ENCODE data around the gene CNGB1. TPM values are rescaled to one million over a fixed set of nuclear protein-coding genes. Genes with fewer than 3 reads are reported as not detected.

The CNGB1 gene
- total and polyA plus RNA-seq, 9 donors: 0.11 TPM; not detected in 8

- Histone ChIP-seq H3K27me3 (no peaks in the 10 kb centered on the region), H3K4me1 (ENCODE audit: insufficient read depth) (no peaks in the 10 kb centered on the region), H3K36me3 (no peaks in the 10 kb centered on the region), H3K9me3 (no peaks in the 10 kb centered on the region), H3K27ac (no peak overlapping the region), H3K4me3 (no peak overlapping the region)
- 77 to 78% (median 78%) methylated on average over 8 to 10 of the region's 10 CpGs for WGBS, 3 donors
- DNase-seq: no peak
- no peak for TF ChIP-seq EP300 (IDR thresholded peaks at IDR 0.05)
- no peak for TF ChIP-seq POLR2A (IDR thresholded peaks at IDR 0.05)
- TF ChIP-seq, protein P1, sequence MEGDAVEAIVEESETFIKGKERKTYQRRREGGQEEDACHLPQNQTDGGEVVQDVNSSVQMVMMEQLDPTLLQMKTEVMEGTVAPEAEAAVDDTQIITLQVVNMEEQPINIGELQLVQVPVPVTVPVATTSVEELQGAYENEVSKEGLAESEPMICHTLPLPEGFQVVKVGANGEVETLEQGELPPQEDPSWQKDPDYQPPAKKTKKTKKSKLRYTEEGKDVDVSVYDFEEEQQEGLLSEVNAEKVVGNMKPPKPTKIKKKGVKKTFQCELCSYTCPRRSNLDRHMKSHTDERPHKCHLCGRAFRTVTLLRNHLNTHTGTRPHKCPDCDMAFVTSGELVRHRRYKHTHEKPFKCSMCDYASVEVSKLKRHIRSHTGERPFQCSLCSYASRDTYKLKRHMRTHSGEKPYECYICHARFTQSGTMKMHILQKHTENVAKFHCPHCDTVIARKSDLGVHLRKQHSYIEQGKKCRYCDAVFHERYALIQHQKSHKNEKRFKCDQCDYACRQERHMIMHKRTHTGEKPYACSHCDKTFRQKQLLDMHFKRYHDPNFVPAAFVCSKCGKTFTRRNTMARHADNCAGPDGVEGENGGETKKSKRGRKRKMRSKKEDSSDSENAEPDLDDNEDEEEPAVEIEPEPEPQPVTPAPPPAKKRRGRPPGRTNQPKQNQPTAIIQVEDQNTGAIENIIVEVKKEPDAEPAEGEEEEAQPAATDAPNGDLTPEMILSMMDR (IDR thresholded peaks at IDR 0.05): no peak
- intact Hi-C loops (cut with DNase I): no loop called here
These were observed 10.6 kb downstream of the CNGB1 start for GRCh38 chr16:57960310-57960709.

DNA sequence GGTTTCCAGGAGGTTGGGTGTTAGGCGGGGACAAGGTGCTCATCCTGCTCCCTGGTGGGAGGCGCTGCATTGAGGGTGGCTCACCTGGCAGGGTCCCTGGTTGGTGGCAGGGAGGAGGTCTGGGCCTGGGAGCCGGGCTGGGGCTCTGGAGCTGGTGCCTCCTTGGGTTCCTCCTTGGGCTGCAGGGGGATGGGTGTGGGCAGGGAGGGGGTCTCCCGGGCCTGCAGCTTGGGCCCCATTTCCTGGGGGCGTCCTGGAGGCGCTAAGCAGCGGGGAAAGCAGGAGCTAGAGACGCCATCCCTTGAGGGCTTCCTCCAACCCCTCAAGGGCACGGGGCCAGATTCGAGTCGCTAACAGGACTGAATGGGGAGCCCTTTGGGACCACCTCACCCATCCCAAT is 11.1 kb downstream of the CNGB1 start:
- Histone ChIP-seq H3K36me3 (no peaks in the 10 kb centered on the region), H3K27ac (no peak overlapping the region), H3K4me1 (ENCODE audit: insufficient read depth) (no peaks in the 10 kb centered on the region), H3K4me3 (no peak overlapping the region), H3K27me3 (no peaks in the 10 kb centered on the region), H3K9me3 (no peaks in the 10 kb centered on the region)
- 79 to 89% (median 88%) methylated on average over 10 to 11 of the region's 11 CpGs for WGBS, 3 donors
- intact Hi-C loops (cut with DNase I): no loop called here
- DNase-seq: no peak
- TF ChIP-seq POLR2A (IDR thresholded peaks at IDR 0.05) (no peak), EP300 (IDR thresholded peaks at IDR 0.05) (no peak)
- TF ChIP-seq, protein P1 (IDR thresholded peaks at IDR 0.05): no peak

GRCh38 chr16:57959121-57959520 is 11.8 kb downstream of the CNGB1 start:
- no peak for DNase-seq
- TF ChIP-seq POLR2A (IDR thresholded peaks at IDR 0.05) (no peak), EP300 (IDR thresholded peaks at IDR 0.05) (no peak)
- TF ChIP-seq, protein P1 (IDR thresholded peaks at IDR 0.05): no peak
- Histone ChIP-seq H3K4me1 (ENCODE audit: insufficient read depth) (no peaks in the 10 kb centered on the region), H3K4me3 (no peak overlapping the region), H3K27me3 (no peaks in the 10 kb centered on the region), H3K9me3 (no peaks in the 10 kb centered on the region), H3K36me3 (no peaks in the 10 kb centered on the region), H3K27ac (no peak overlapping the region)
- intact Hi-C loops (cut with DNase I): no loop called here
- WGBS, 3 donors: 85 to 90% (median 86%) methylated on average over 8 of the region's 8 CpGs

GRCh38 chr16:57958544-57958943 is 12.4 kb downstream of the CNGB1 start:
- TF ChIP-seq, protein P1 (IDR thresholded peaks at IDR 0.05): no peak
- no peak for TF ChIP-seq EP300 (IDR thresholded peaks at IDR 0.05)
- H3K27me3 ChIP-seq: no peaks in the 10 kb centered on the region
- no peaks in the 10 kb centered on the region for H3K9me3 ChIP-seq
- no peak for DNase-seq
- 46 to 64% (median 63%) methylated on average over 6 of the region's 6 CpGs for WGBS, 3 donors
- intact Hi-C loops (cut with DNase I): no loop called here
- no peaks in the 10 kb centered on the region for H3K4me1 ChIP-seq (ENCODE audit: insufficient read depth)
- no peak overlapping the region for H3K4me3 ChIP-seq
- H3K36me3 ChIP-seq: no peaks in the 10 kb centered on the region
- H3K27ac ChIP-seq: no peak overlapping the region

Data from ovary (tissue), 9 donors.